SK-N-SH (cell line): ENCODE results near the gene FBN1. TPM values are rescaled to one million over a fixed set of nuclear protein-coding genes. Genes with fewer than 3 reads are reported as not detected.

ENCODE experiments used
- CTCF ChIA-PET: fragments of 300-600, 350-600 bp; formaldehyde crosslinking; extraction: SDS; loops from one replicate; lab custom pipeline; 2021; lab: Yijun Ruan, JAX
- POLR2A ChIA-PET: fragments of 350-600 bp; sonication (Branson Sonifier 250); formaldehyde crosslinking; extraction: SDS; loops from one replicate; lab custom pipeline; 2020; ENCODE audit warnings: antibody characterized with exemption, inconsistent platforms; lab: Yijun Ruan, JAX
- DNase-seq: peaks from one replicate; pipeline ENCODE4 v3.0.0; 2012
- H2AFZ ChIP-seq: fragments of 200-600 bp; sonication (generic); 2 replicates; pipeline ENCODE4 v1.8.1; 2016; ENCODE audit warnings: antibody characterized with exemption, mild to moderate bottlenecking, low read depth
- H3F3A ChIP-seq: fragments of 200-600 bp; sonication (generic); replicated peaks from 2 replicates; pipeline ENCODE3; 2016; ENCODE audit warnings: antibody characterized with exemption, mild to moderate bottlenecking; ENCODE audit not compliant: insufficient read depth
- H3K27ac ChIP-seq, 2 experiments: fragments of 200-500 bp in 1 of 2; fragments of 200-600 bp in 1 of 2; sonication (Bioruptor generic) in 1 of 2; sonication (generic), shearing (Covaris generic) in 1 of 2; 2 replicates each; pipeline versions ENCODE4 v1.5.1 to v1.6.1; 2014 to 2016; ENCODE audit warnings: low read depth in 2 of 2, inconsistent platforms in 1 of 2, low read length in 1 of 2, mild to moderate bottlenecking in 1 of 2, mixed read lengths in 1 of 2
- H3K27me3 ChIP-seq: fragments of 200-600 bp; sonication (generic), shearing (Covaris generic); 2 replicates; pipeline ENCODE4 v1.6.1; 2016; ENCODE audit warnings: mixed run types; ENCODE audit not compliant: insufficient read depth
- H3K36me3 ChIP-seq, 2 experiments: fragments of 200-500 bp in 1 of 2; fragments of 200-600 bp in 1 of 2; sonication (Bioruptor generic) in 1 of 2; sonication (generic) in 1 of 2; replicated peaks in 1 of 2; 2 replicates each; pipeline versions ENCODE3 to v1.5.1; 2014 to 2016; ENCODE audit warnings: low read length in 1 of 2, mild to moderate bottlenecking in 1 of 2; ENCODE audit not compliant: insufficient read depth in 2 of 2, control insufficient read depth in 1 of 2
- H3K4me1 ChIP-seq, 2 experiments: fragments of 200-500 bp in 1 of 2; fragments of 200-600 bp in 1 of 2; sonication (Bioruptor generic) in 1 of 2; sonication (generic), shearing (Covaris generic) in 1 of 2; 2 replicates each; pipeline versions ENCODE4 v1.5.1 to v1.6.1; 2014 to 2016; ENCODE audit warnings: low read depth in 1 of 2, low read length in 1 of 2, mixed run types in 1 of 2; ENCODE audit not compliant: insufficient read depth in 2 of 2, control insufficient read depth in 1 of 2
- H3K4me2 ChIP-seq: fragments of 200-600 bp; sonication (generic), shearing (Covaris generic); 2 replicates; pipeline ENCODE4 v1.6.1; 2017; ENCODE audit warnings: mixed run types
- H3K4me3 ChIP-seq, 2 experiments: fragments of 200-500 bp in 1 of 2; fragments of 200-600 bp in 1 of 2; sonication (Bioruptor generic) in 1 of 2; sonication (generic), shearing (Covaris generic) in 1 of 2; 2 replicates each; pipeline versions ENCODE4 v1.5.1 to v1.8.1; 2014 to 2016; ENCODE audit warnings: low read depth in 2 of 2, inconsistent platforms in 1 of 2, low read length in 1 of 2, mild to moderate bottlenecking in 1 of 2, mixed read lengths in 1 of 2, moderate library complexity in 1 of 2
- H3K79me2 ChIP-seq: fragments of 200-600 bp; sonication (generic); 2 replicates; pipeline ENCODE4 v1.8.1; 2017; ENCODE audit warnings: mild to moderate bottlenecking; ENCODE audit not compliant: insufficient read depth
- H3K9ac ChIP-seq: fragments of 200-600 bp; sonication (generic); 2 replicates; pipeline ENCODE4 v1.6.1; 2017; ENCODE audit warnings: mixed run types
- H3K9me2 ChIP-seq: fragments of 200-600 bp; sonication (generic); 2 replicates; pipeline ENCODE4 v1.6.1; 2017; ENCODE audit warnings: mixed run types
- H3K9me3 ChIP-seq: fragments of 200-600 bp; sonication (generic); 2 replicates; pipeline ENCODE4 v1.6.1; 2017; ENCODE audit warnings: mixed run types, mild to moderate bottlenecking, moderate library complexity
- H4K20me1 ChIP-seq: fragments of 200-600 bp; sonication (generic); 2 replicates; pipeline ENCODE4 v1.6.1; 2017; ENCODE audit warnings: mild to moderate bottlenecking, mixed run types; ENCODE audit not compliant: insufficient read depth
- CTCF ChIP-seq: fragments of 200-600 bp; sonication (generic); IDR thresholded peaks from 2 replicates; pipeline ENCODE4 v1.6.1; 2017; ENCODE audit warnings: antibody characterized with exemption, mild to moderate bottlenecking, moderate library complexity
- FOSL2 ChIP-seq: IDR thresholded peaks from 2 replicates; pipeline ENCODE4 v1.4.0; 2012; ENCODE audit warnings: low read depth, mild to moderate bottlenecking, moderate library complexity, borderline replicate concordance
- FOXJ3 ChIP-seq: sonication (generic); formaldehyde crosslinking; IDR thresholded peaks from 2 replicates; pipeline ENCODE4 v1.5.1; 2020; ENCODE audit warnings: mild to moderate bottlenecking, missing genetic modification reagents
- FOXM1 ChIP-seq: IDR thresholded peaks from 2 replicates; pipeline ENCODE4 v1.4.0; 2012; ENCODE audit warnings: low read depth, mild to moderate bottlenecking
- GATA2 ChIP-seq: sonication (generic); formaldehyde crosslinking; IDR thresholded peaks from 2 replicates; pipeline ENCODE4 v1.5.0; 2020; ENCODE audit warnings: mild to moderate bottlenecking, missing genetic modification reagents
- MAX ChIP-seq: IDR thresholded peaks from 2 replicates; pipeline ENCODE4 v1.4.0; 2012; ENCODE audit warnings: low read depth
- MEF2A ChIP-seq: IDR thresholded peaks from 2 replicates; pipeline ENCODE4 v1.4.0; 2012; ENCODE audit warnings: low read depth, borderline replicate concordance
- NFIC ChIP-seq: IDR thresholded peaks from 2 replicates; pipeline ENCODE4 v1.4.0; 2012; ENCODE audit warnings: borderline replicate concordance
- PBX3 ChIP-seq: IDR thresholded peaks from 2 replicates; pipeline ENCODE4; 2012
- POLR2AphosphoS5 ChIP-seq: IDR thresholded peaks from 2 replicates; pipeline ENCODE4 v1.6.1; 2012; ENCODE audit warnings: low read depth, low read length
- RAD21 ChIP-seq: IDR thresholded peaks from 2 replicates; pipeline ENCODE4 v1.6.1; 2012; ENCODE audit warnings: mild to moderate bottlenecking, low read length
- RCOR1 ChIP-seq: fragments of 150-350 bp; IDR thresholded peaks from 2 replicates; pipeline ENCODE4 v1.6.1; 2017; ENCODE audit warnings: antibody characterized with exemption, low read length
- SMC3 ChIP-seq: IDR thresholded peaks from 2 replicates; pipeline ENCODE4 v1.6.1; 2012; ENCODE audit warnings: low read depth, low read length, improper control_type of control experiment
- TEAD4 ChIP-seq: IDR thresholded peaks from 2 replicates; pipeline ENCODE4 v1.4.0; 2012; ENCODE audit warnings: mild to moderate bottlenecking, borderline replicate concordance; ENCODE audit not compliant: insufficient read depth
- USF1 ChIP-seq: IDR thresholded peaks from 2 replicates; pipeline ENCODE4 v1.4.0; 2012; ENCODE audit warnings: low read depth, borderline replicate concordance
- USF2 ChIP-seq: fragments of 150-350 bp; IDR thresholded peaks from 2 replicates; pipeline ENCODE4 v1.6.1; 2017; ENCODE audit warnings: antibody characterized with exemption, low read length, low read depth, borderline replicate concordance
- YY1 ChIP-seq: IDR thresholded peaks from 2 replicates; pipeline ENCODE4 v1.4.0; 2012; ENCODE audit warnings: low read depth, mild to moderate bottlenecking
- ZBTB33 ChIP-seq: IDR thresholded peaks from 2 replicates; pipeline ENCODE4 v1.4.0; 2012; ENCODE audit warnings: low read depth, borderline replicate concordance
- WGBS: methylation state at CpG from one replicate; pipeline ENCODE4 v1.1.6; 2017; ENCODE audit warnings: low lambda C conversion rate; 5-methylcytosine and 5-hydroxymethylcytosine counted together
- polyA plus RNA-seq, 3 experiments: library from polyadenylated mRNA; depleted of rRNA; stranded (reverse); fragments of >200 nt; gene quantifications; 2 replicates each; pipeline ENCODE4 v1.2.3, GENCODE V29; 2012

Gene FBN1
- polyA plus RNA-seq, 1 of the 3 experiments (the other 2 are of a cell fraction), result 248 TPM

- Histone ChIP-seq H3K4me3 (no peak overlapping the region), H3K4me1 (peaks cover 0 to 23% of the 10 kb centered on the region in 2 experiments; a peak in 2 of 4 replicates), H2AFZ (no peak overlapping the region), H3K79me2 (0 out of 2 replicates have a peak, but pooled peaks cover 6% of the 10 kb centered on the region), H3K36me3 (peaks cover 0 to 3% of the 10 kb centered on the region in 2 experiments), H3K27me3 (no peaks in the 10 kb centered on the region), H3F3A (peaks cover 41% of the 10 kb centered on the region)
- TF ChIP-seq FOXM1 (no peak), FOXJ3 (no peak), RAD21 (no peak), SMC3 (no peak), FOSL2 (no peak), PBX3 (no peak), RCOR1 (no peak), NFIC (no peak), POLR2AphosphoS5 (no peak), TEAD4 (no peak), MAX (no peak), USF2 (no peak), YY1 (no peak), MEF2A (no peak), GATA2 (CRISPR knock-in tag) (no peak), ZBTB33 (no peak), CTCF (no peak), USF1 (no peak)
- TF ChIP-seq, all 33 proteins: peak for 0
- WGBS, result 56% methylated on average over 2 of the region's 2 CpGs
- Histone ChIP-seq H3K9me2 (no peaks in the 10 kb centered on the region), H3K9ac (no peak overlapping the region), H3K27ac (no peak overlapping the region), H3K4me2 (no peak overlapping the region), H4K20me1 (no peaks in the 10 kb centered on the region), H3K9me3 (peaks cover 4% of the 10 kb centered on the region; the same call in 1 of the 2 replicates)
- ChIA-PET POLR2A (no interaction called here), CTCF (no interaction called here)
- DNase-seq, result no peak
These were observed 43.0 kb upstream of the FBN1 start for GRCh38 chr15:48688493-48688892.
